Hepatocyte (in vitro differentiated cells): Measurements from ENCODE around the gene MT1G.

ENCODE experiments used
- EZH2 ChIP-seq: fragments of 200-600 bp; sonication (generic); IDR thresholded peaks from 2 replicates; pipeline ENCODE4 v1.6.1; 2016; ENCODE audit warnings: antibody characterized with exemption, mild to moderate bottlenecking, borderline replicate concordance
- EZH2phosphoT487 ChIP-seq: fragments of 200-600 bp; sonication (generic); IDR thresholded peaks from one replicate; pipeline ENCODE4 v1.6.1; 2018; ENCODE audit warnings: antibody characterized with exemption, mild to moderate bottlenecking, low read depth, moderate library complexity; ENCODE audit not compliant: unreplicated experiment, severe bottlenecking
- TF ChIP-seq, protein P1 (sequence below): fragments of 200-600 bp; sonication (generic); IDR thresholded peaks from 2 replicates; pipeline ENCODE4 v1.5.1; 2016; ENCODE audit warnings: antibody characterized with exemption, mild to moderate bottlenecking; ENCODE audit not compliant: poor library complexity

DNA sequence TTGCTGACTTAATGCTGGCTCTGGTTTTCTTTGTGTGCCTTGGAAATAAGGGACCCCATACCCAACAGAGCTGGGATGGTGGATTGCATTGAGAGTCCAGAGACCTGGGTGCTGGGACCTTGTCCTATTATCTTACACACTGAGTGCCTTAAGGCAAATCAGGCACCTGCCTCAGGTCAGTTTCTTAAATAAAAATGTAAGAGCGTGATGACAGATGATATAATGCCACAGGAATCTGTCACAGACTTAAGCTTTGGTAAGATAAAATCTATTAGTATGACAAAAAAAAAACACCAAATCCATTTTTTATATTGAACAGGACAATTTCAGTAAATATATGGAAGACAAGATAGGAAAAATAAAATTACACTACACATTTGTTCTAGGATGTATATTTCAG lies 27.8 kb downstream of the MT1G start:
- TF ChIP-seq, protein P1, sequence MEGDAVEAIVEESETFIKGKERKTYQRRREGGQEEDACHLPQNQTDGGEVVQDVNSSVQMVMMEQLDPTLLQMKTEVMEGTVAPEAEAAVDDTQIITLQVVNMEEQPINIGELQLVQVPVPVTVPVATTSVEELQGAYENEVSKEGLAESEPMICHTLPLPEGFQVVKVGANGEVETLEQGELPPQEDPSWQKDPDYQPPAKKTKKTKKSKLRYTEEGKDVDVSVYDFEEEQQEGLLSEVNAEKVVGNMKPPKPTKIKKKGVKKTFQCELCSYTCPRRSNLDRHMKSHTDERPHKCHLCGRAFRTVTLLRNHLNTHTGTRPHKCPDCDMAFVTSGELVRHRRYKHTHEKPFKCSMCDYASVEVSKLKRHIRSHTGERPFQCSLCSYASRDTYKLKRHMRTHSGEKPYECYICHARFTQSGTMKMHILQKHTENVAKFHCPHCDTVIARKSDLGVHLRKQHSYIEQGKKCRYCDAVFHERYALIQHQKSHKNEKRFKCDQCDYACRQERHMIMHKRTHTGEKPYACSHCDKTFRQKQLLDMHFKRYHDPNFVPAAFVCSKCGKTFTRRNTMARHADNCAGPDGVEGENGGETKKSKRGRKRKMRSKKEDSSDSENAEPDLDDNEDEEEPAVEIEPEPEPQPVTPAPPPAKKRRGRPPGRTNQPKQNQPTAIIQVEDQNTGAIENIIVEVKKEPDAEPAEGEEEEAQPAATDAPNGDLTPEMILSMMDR, result no peak
- TF ChIP-seq EZH2 (no peak), EZH2phosphoT487 (no peak)
